Stimulated activated CD4-positive, alpha-beta T cell treated with anti-CD3 and anti-CD28 coated beads, Interleukin-2, amount 100 ng/mL, for 4 hours (primary cell): Measurements from ENCODE around the gene NR2F1-AS1.

Experiments
- DNase-seq: peaks from one replicate; pipeline ENCODE4 v3.0.0-alpha.2; 2020; ENCODE audit warnings: low read depth

The NR2F1-AS1 gene

DNA sequence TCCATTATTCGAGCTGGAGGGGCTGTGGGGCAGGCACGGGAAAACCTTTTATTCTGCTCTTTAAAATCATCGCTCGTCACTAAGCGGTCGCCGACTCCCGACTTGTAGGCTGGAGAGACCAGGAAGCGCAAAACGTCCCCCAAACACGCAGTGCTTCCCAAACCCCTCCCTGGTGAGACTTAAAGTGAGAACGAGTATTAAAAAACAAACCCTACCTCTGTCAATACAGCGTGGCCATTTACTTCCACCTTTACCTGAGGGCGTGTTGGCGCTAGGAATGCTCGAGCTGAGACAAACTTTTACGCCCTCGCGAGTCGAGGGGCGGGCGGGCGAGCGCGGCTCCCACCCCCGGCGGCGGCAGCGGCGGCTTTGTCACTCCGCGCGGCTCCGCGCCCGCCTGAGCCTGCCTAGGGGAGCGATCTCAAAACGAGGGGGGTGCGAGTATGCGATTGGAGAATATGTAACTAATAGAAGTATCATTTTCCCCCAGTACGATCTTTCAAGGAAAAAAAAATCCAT, at the start of gene NR2F1-AS1:
NR2F1-AS1 (minus strand) TSS at position 293 of the 519 bp plus-strand sequence.
- DNase-seq: no peak

DNA sequence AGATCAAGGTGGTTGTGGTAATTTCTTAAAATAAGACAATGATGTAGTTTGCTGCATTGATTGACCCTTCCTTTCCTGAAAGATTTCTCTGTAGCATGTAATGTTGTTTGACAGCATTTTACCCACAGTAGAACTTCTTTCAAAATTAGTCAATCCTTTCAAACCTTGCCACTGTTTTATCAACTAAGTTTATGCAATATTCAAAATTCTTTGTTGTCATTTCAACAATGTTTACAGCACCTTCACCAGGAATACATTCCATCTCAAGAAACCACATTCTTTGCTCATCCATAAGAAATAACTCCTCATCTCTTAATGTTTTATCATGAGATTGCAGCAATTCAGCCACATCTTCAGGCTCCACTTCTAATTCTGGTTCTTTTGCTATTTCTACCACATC, 45.8 kb upstream of the NR2F1-AS1 start:
- DNase-seq: no peak

DNA sequence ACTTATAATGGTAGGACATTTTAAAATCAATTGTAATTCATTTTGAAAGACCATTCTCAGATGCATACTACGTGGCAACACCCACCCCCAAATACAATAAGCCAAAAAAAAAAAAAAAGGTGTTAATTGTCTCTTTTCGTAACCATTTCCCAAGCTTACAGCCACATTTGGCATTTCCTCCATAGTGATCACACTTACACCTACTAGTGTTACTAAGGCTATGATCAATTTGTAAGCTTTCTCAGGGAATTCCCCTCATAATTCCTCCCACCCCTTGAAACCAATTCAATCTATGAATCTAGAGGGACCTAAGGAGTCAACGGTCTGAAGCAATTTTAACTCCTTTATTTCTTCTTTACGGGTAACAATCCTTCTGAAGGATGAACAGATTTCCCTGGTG, 42.1 kb upstream of the NR2F1-AS1 start:
- no peak for DNase-seq

DNA sequence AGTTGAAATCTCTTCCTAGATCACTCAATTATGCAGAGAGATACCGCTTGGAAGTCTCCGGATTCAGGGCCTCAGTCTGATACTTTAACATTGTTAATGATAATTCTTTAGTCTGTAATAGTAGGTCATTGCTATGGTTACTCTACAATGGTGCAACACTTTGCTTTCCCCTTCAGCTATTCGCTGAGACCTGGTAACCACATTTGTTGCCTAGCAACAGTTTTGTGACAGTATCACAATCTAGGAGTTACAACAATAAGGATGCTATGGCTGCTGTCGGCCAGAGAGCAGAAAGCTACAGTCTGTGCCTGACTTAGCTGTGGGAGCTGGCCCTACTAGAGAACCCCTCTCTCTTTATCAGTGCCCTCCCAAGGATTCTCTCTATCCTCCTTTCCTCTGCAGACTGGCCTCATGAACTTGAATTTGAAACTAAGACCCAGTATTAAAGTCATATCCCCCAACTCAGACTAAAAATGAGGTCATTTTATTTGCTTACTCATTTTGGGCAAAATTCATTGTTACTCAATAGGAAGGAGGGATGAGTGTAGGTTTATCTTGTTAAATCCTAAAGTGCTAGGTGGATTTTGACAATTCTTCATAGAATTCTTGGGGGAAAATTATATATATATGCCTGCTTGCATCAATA, 41.3 kb upstream of the NR2F1-AS1 start:
- no peak for DNase-seq

DNA sequence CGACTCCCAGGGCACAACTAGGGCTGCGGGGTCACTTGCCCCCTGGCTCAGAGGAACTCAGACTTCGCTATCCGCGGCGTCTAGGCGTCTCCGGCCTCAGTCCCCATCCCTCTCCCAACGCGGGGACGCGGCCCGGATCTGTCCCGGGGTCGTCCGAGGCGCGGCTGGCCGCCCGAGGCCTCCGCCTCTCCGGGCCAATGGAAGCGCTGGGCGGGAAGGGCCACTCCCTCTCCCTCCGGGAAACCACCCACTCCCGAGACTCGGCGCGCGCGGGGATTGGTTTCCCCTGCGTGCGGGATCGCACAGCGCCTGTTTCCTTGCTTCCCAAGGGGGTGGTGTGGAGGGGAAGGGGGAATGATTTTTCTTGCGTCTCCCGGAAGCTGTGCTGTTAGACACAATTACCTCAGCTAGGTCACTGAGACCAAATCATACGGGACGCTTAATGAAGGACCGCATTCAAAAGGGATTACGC, 40.3 kb upstream of the NR2F1-AS1 start:
- DNase-seq: no peak

DNA sequence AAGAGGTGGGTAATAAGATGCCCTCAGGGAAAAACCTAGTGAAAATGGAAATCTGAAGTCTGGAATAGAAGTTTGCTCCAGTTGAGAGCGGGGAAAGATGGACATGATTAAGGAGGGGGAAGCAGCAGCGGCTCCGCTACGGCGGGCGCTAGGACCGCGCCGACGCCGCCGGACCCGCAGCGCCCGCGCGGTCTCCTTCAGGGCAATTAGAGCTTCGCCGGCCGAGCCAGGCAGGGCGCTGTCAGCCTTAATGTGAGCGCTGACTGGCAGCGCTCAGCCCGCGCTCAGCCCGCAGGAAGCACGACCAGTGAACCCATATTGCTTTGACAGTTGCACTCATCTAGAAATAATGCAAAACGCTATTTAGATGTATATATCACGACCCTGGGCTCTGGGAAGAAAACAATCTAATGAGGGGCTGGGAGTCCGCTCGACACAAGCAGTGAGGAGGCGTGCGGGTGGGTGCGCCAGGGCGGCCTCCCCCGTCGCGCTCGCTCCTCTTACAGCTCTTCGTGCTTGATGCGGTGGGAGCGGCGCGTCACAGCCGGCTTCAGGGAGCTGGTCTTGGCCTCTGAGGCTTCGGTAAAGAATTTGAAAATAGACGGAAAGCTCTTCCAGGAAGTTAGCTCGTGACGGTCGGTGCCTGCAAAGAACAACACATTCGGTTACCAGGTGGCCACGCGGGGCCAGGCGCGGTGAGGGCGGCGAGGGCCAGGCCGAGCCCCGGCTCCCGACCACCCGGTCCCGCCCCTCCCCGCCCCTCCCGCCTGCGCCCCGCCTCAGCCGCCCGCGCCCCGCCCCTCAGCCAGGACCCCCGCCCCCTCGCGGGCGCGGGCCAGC, 39.7 kb upstream of the NR2F1-AS1 start:
- DNase-seq: no peak

DNA sequence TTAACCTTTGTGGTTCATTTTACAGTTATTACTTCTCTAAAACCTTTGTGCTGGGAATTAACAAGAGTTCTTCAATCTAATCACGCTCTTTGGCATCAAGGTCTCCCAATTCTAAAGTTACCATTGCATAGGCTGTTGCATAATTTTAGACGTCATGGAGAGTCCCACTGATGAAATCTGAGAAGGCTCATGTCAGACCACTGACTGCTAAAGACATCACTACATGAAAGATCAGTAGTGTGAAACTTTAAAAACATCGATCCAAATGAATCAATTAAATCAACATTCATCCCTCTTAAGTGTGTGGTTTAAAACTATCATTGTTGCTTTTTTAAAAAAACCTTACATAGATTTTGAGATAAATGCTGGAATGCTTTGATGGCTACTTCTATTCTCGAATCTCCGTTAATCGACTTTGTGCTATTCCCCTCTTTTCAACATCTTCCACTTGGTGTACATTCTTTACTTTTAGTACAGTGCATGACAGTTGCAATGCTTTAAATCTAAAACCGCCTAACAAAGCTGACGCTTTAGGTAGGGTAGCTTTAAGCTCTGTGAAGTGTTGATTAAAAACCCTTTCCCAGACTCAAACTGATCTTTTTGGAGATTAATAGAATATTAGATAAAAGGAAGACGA, 35.6 kb upstream of the NR2F1-AS1 start:
- DNase-seq: no peak

DNA sequence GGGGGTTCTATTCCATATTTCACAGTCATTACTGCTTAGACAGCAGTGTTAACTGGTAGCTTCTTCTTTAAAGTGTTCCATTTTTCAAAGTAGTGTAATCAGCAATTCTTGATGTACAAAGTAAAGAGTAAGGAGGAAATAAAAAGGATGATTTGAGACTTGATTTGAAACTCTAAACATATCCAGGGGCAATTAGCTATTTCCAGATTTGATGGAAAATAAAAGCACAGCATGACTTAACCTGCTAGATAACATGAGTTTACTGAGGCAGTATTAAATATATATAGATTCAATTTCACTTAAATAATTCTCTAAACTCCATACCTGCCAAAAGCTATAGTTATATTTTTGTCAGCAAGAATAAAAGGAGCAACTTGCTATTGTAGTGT, 31.8 kb upstream of the NR2F1-AS1 start:
- no peak for DNase-seq

DNA sequence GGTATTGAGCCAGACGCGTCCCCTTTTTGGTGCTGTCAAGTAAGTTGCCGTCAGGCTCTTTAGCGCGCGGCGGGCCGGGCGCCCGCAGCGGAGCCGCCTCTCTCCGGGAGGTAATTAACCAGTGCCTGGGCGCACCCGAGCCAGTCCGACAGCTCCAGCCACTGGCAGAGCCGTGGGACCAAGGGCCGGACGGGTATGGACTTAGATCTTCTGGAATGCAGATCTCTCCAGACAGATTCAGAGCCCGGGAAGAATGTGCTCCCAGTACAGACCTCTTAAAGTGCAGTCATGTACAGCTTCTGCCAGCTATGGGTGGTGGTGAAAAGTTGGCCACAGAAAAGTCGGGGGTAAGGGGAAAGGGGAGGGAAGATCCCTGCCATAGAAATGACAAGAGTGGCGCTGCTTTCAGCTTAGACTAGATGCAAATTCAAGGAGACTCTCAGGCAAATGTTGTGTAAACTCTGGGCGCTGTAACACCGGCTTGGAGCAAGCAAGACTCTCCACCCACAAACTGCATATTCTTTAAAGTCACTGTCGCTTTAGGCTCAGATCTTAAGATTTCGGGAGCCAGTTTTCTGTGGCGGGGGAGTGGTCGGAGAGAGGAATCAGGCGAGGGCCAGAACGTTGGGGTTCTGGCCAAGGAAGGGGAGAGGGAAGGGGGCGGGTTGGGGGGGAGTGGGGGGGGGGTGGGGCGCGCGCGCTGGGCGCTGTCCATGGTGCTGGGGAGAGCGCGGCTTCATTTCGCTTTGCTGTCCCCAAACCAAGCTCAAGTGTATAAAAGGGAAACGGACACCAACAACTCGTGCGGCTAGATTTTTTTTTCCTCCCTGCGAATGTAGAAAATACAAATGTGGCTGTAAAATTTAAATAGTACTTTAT, 31.2 kb upstream of the NR2F1-AS1 start:
- no peak for DNase-seq

DNA sequence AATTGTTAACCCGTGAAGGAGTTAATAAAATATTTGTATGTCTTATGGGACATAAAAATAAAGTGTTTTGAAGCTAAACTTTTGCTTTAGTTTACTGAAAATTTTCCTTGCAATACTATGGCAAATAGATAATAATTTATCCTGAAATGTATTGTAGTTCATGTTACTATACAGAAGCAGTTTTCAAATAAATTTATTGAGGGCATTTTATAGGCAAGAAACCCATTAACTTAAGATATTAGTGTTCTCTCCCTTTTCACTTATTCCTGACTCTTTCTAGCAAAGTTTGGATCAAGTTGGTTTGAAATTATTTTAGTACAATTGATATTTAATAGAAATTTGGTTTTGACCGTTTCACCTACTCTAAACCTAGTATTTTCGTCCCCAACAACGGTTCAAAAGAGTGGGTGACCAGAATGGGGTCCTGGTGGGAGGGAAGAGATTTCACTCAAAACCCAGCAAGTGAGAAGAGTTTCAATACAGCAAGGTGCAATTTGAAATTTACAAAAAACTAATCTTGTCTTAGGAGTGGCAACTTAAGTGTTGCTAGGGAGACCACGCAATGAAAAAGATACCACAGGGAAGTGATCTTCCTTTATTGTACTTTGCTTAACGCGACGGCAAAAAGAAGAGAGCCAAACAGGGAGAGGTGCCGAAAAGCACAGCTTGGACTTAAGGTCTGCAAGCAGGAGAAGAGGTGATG, 30.4 kb upstream of the NR2F1-AS1 start:
- DNase-seq: no peak

DNA sequence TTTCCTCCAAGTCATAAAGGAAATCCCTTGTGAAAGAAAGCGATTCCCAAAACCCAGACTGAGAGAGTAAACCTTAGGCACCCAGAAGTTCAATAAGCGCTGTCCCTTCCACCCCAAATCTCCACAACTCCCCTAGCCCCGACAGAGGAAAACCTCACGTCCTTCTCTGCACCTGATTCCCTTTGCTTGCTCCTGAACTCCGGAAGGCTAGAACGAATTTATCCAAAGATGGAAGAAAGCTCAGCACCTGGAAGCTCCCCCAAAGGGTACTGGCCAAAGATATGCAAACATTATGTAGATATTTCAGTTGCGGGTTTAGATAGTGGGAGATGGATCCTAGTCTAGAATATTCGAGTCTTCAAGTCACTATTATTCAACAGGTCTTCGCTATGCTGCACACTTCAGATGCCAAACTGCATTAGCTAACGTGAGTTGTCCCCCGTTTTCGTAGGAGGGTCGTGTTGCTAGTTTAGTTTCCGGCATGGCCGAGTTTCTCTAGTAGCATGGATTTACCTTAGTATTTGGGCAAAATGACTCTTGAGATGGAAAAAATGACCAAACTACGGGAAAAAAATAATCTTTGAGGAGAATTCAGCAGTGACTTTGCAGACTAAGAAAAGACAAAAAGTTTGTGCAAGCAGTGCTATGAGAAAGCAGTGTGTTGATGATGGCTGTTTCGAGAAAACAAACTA, 29.7 kb upstream of the NR2F1-AS1 start:
- no peak for DNase-seq

DNA sequence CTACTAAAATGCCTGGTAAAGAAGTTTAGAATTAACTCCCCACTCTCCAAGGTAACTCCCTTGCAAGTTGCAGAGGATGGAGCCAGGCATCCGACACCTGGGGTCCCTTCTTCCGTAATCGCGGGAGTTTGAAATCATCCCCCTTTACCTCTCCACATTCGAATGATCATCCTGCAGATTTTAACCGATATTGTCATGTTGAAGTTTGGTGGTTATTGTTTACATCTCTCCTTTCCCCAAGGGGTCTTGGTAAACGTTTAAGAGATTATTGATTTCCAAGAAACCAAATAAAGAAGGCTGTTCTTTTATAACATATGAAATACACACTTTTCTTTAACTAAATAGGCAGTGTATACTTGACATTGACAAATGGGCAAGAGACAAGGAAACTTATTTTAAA, 28.7 kb upstream of the NR2F1-AS1 start:
- no peak for DNase-seq

DNA sequence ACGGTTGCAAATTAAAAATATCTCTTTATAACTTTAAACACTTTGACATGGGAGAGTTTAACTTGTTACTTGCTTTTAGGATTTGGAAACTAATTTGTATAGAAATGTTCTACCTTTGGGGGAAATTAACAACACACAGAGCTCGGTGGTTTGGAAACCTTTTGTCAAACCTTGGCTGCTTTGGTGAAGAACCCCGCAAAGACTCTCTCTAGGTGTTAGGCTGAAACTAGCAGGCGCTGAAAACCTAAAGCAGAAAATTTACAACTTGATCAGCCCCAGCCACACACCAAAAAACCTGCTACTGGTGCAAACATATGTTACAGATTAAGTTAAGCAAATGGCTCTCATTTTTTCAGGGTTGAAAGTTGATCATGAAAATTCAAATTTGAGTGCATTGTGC, 27.8 kb upstream of the NR2F1-AS1 start:
- DNase-seq: no peak

DNA sequence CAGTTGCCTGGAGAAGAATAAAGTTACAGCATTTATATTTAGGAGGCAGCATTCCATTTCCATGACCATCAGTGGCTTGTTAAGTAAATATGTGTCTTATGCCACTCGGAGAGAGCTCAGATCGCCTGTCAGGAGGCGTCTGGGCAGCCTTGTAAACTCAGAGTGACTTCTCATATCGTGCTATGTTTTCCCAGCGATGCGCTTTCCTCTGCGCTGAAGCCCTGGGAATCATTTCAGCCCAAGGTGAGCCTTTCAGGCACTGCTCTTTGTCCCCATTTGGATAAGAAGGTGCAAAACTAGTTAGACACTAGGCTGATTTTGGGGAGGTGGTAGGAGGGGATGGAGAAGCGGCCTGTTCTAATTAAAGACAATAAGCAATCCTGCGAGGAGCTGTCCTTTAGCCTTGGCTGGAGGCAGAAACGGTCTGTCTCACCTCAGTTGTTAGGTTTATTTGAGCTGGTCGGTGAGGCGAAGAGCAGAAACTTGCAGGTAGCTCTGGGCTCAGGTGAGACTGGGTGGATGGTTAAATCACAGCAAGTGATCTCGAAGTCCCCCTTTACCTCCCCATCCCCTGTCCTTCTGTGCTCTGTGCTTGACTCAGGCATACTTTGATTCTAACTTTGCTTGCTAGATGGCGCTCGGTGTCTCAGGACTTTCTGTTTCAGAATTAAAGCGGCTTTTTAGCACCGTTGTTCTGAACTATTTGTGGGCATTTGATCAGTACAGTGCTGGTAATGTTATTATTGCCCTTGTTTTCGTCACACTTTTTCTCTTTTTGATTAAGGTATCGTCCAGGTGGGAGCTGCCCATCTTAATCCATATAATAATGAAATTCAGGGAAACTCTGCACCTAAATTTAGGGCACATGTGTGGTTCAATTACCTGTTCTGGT, 26.6 kb upstream of the NR2F1-AS1 start:
- DNase-seq: no peak

DNA sequence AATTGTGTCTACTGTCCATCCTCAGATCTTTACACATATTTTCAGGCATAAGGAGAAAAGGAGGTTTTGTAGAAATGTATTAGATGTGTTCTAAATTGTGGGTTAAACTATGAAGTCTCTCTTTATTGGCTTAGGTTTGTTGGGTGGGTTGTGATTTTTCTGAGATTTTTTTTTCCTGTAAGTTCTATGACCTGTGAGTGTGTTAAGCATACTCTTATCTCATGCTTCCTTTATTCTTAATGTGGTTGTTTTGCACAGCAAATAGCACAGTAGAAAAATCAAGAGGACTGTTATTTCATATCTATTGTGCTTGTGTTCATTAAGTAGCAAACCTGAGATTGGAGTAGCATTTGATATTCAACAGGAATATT, 25.3 kb upstream of the NR2F1-AS1 start:
- no peak for DNase-seq

DNA sequence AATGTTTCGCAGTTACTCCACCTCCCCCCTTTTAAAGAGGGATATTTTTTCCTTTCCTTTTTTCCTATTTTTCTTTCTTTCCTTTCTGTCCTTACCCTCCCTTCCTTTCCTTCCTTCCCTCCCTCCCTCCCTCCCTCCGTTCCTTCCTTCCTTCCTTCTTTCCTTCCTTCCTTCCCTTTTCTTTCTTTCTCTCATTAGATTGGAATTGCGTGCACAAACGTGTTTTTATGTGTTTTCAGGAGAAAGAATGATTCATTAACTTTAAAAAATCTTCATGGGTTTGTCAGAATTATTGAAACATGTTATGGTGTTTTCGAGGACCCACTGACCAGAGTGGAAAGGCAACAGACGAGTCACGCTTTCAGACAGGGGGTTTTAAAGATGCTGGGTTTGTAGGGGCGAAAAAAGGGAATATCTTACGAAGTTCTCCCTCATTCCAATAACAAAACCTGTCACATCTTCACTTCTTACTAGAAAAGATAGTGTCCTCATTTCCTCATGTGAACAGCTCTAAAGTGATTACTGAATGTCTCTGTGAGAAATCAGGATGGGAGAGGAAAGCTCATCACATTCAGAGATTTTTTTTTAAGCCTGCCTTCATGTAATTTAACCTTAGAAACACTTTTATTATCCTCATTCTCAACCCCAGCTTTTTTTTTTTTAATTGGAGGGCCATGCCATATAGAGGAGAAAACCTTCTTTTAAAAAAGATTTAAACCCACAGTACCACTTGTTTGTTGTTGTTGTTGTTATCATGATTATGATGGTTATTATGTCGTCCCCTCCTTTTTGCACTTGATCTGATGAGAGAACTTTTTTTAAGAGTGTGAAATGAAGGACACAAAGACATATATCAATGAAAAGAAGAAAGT, 23.9 kb upstream of the NR2F1-AS1 start:
- DNase-seq: no peak

DNA sequence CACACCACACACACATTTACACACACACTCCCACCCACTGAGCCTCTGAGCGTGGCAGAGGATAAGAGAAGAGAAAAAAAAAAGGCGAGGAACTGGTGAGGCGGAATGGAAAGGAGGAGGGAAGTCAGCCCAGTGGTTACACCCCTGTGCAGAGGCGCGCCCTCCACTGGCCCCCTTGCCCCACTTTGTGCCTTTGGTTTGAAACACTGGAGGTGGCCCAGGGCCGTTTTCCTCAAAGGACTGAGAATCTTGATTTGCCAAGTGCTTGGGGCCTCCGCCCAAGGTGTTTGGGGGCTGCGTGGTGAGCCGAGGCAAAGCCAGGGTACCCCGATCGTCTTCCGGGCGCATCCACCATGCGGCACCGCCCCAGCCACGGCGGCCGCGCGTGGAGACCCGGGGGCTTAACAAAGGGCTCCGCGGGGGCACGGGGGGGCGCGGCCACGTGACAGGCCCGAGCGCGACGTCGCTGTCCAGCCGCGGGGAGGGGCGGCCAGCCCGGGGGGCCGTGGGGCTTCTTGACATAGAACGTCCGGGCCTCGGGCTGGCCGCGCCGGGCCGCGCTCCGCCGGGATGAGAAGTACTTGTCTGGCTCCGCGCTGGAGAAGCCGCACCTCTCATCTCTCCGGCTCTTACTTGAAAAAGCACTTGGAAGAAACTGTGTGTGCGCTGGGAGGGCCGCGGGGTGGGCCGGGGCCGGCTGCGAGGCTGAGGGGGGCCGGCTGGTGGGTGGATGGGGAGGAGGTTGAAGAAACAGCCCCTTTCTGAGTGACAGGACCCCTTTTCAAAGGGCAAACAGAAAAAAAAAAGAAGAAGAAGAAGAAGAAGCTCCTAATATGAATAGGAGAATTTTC, 23.0 kb upstream of the NR2F1-AS1 start:
- no peak for DNase-seq
